Measurements from ENCODE around the gene CPNE7. TPM values are rescaled to one million over a fixed set of nuclear protein-coding genes. Genes with fewer than 3 reads are reported as not detected.

The CPNE7 gene
- total and polyA plus RNA-seq, 10 of the 15 experiments (the other 5 are each of a cell fraction or from before 2014, with no cell fraction given) = 0.29 to 46.9 (median 17.5) TPM

DNA sequence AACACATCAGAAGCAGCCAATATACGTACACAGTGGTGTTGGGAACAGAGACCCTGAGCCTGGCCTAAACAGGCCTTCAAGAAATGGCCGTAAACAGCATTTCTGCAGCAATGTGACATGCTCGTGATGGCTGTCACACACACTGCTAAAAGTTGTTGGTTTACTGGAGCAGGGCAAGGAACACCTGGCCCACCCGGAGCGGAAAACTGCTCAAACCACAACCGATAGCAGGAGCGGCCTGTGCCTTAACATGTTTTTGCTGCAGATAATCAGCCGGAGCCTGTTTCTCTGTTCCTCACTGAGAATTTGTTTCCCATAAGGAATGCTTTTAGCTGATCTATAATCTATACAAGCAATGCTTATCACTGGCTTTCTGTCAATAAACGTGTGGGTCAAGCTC lies 31.9 kb downstream of the CPNE7 start:
- ChIA-PET POLR2A (no interaction called here), RAD21 (ENCODE audit: unreplicated experiment) (no interaction called here), CTCF (no interaction called here), SMC1A (ENCODE audit: uncharacterized antibody, unreplicated experiment) (no interaction called here)
- FAIRE-seq = no peak
- H4K20me1 ChIP-seq (ENCODE audit: control insufficient read depth, insufficient read depth) = no peaks in the 10 kb centered on the region
- H3K9me3 ChIP-seq (replicated peaks; ENCODE audit: control insufficient read depth, insufficient read depth, low read length) = no peaks in the 10 kb centered on the region
- no peaks in the 10 kb centered on the region for H3K79me2 ChIP-seq (ENCODE audit: control insufficient read depth, insufficient read depth, low read length)
- H3K9ac ChIP-seq (ENCODE audit: control insufficient read depth, insufficient read depth, low read length) = no peak overlapping the region
- no peak overlapping the region for H3K4me2 ChIP-seq (ENCODE audit: control insufficient read depth, insufficient read depth)
- H3K4me1 ChIP-seq (ENCODE audit: control insufficient read depth, insufficient read depth, low read length) = no peaks in the 10 kb centered on the region
- in situ Hi-C loops (cut with MboI) (no loop called here), intact Hi-C loops (cut with micrococcal nuclease; ENCODE audit: unreplicated experiment) (no loop called here)
- TF ChIP-seq CHD4 (IDR thresholded peaks at IDR 0.05) = no peak
- DNase-seq (ENCODE audit: low read depth, low spot score) = no peak
- BruUV-seq (replicated peaks) = no TSS peak
- WGBS (ENCODE audit: insufficient coverage, insufficient replicate concordance, low lambda C conversion rate, missing lambda C conversion rate) = 55% methylated on average over 9 of the region's 9 CpGs
- no peak overlapping the region for H2AFZ ChIP-seq (ENCODE audit: control insufficient read depth, low read depth, low read length)
- no peaks in the 10 kb centered on the region for H3K36me3 ChIP-seq (ENCODE audit: control insufficient read depth in 2 of 2, insufficient read depth in 2 of 2, low read length in 1 of 2)
- ATAC-seq = no peak
- H3K27ac ChIP-seq (ENCODE audit: control insufficient read depth, insufficient read depth) = no peak overlapping the region
- no peaks in the 10 kb centered on the region for H3K27me3 ChIP-seq (replicated peaks in 1 of 2; ENCODE audit: control insufficient read depth in 2 of 2, insufficient read depth in 2 of 2, low read length in 1 of 2)
- no peak overlapping the region for H3K4me3 ChIP-seq

DNA sequence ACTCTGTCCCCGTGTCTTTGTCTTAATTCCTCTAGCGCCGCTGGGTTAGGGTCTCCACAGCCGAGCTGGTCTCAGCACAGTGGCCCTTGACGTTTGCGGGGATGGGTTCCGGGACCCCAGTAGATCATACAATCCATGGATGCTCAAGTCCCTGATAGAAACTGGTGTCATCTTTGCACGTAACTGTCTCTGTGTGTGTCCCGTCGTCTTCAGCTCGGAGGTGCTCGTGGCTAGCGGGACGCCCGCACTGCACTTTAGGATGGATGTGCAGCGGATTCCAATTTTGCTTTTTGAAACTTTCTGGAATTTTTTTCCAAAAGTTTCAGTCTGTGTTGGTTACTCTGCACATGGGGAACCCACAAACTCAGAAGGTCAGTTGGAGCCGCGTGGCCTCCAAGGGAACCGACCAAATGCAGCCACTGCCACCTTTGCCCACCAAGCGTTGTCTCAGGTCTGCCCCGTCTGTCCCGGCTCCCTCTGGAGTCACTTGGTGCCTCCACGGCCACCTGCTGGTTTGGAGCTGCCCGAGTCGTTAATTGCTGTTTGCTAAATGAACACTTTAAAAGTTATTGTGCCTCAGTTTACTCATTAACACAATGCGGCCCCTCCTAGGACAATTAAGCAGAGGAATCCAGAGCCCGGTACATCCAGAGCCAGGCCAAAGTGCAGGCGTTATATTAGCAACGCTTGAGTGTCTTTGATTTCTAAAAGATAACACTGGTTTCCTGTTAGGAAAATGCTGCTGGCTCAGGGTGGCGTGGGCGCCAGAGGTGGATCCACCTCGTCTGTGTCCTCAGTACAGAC lies 32.6 kb downstream of the CPNE7 start:
- H3K4me2 ChIP-seq (ENCODE audit: control insufficient read depth, insufficient read depth) = no peak overlapping the region
- no peak for FAIRE-seq
- in situ Hi-C loops (cut with MboI) = no loop called here
- TF ChIP-seq FOXM1 (IDR thresholded peaks at IDR 0.05; ENCODE audit: low read depth, low read length) (no peak), RCOR1 (conservative IDR thresholded peaks at IDR 0.05; ENCODE audit: low read depth, low read length) (no peak), POLR2AphosphoS2 (IDR thresholded peaks at IDR 0.05; ENCODE audit: low read depth, low read length) (no peak), FOXK2 (IDR thresholded peaks at IDR 0.05) (no peak), SMAD5 (IDR thresholded peaks at IDR 0.05; ENCODE audit: low read depth) (no peak), ATF7 (IDR thresholded peaks at IDR 0.05; ENCODE audit: low read depth) (no peak), BACH1 (IDR thresholded peaks at IDR 0.05; ENCODE audit: borderline replicate concordance) (no peak), MYC (IDR thresholded peaks at IDR 0.05; ENCODE audit: insufficient read depth, insufficient read length, insufficient replicate concordance, low read length, severe bottlenecking) (no peak)
- TF ChIP-seq, protein P1, sequence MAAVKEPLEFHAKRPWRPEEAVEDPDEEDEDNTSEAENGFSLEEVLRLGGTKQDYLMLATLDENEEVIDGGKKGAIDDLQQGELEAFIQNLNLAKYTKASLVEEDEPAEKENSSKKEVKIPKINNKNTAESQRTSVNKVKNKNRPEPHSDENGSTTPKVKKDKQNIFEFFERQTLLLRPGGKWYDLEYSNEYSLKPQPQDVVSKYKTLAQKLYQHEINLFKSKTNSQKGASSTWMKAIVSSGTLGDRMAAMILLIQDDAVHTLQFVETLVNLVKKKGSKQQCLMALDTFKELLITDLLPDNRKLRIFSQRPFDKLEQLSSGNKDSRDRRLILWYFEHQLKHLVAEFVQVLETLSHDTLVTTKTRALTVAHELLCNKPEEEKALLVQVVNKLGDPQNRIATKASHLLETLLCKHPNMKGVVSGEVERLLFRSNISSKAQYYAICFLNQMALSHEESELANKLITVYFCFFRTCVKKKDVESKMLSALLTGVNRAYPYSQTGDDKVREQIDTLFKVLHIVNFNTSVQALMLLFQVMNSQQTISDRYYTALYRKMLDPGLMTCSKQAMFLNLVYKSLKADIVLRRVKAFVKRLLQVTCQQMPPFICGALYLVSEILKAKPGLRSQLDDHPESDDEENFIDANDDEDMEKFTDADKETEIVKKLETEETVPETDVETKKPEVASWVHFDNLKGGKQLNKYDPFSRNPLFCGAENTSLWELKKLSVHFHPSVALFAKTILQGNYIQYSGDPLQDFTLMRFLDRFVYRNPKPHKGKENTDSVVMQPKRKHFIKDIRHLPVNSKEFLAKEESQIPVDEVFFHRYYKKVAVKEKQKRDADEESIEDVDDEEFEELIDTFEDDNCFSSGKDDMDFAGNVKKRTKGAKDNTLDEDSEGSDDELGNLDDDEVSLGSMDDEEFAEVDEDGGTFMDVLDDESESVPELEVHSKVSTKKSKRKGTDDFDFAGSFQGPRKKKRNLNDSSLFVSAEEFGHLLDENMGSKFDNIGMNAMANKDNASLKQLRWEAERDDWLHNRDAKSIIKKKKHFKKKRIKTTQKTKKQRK (IDR thresholded peaks at IDR 0.05; ENCODE audit: low read depth, low read length) = no peak
- TF ChIP-seq, protein P2, sequence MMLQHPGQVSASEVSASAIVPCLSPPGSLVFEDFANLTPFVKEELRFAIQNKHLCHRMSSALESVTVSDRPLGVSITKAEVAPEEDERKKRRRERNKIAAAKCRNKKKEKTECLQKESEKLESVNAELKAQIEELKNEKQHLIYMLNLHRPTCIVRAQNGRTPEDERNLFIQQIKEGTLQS (IDR thresholded peaks at IDR 0.05; ENCODE audit: borderline replicate concordance, extremely low read depth, low read depth, low read length) = no peak

More for the DNA sequence above, 32.6 kb downstream of the CPNE7 start:
- SMC1A ChIA-PET (ENCODE audit: uncharacterized antibody, unreplicated experiment) = no interaction called here
- CTCF ChIA-PET = no interaction called here
- Histone ChIP-seq H3K36me3 (ENCODE audit: control insufficient read depth in 2 of 2, insufficient read depth in 2 of 2, low read length in 1 of 2) (no peaks in the 10 kb centered on the region), H3K27me3 (replicated peaks in 1 of 2; ENCODE audit: control insufficient read depth in 2 of 2, insufficient read depth in 2 of 2, low read length in 1 of 2) (no peaks in the 10 kb centered on the region), H3K9ac (ENCODE audit: control insufficient read depth, insufficient read depth, low read length) (no peak overlapping the region), H3K4me1 (ENCODE audit: control insufficient read depth, insufficient read depth, low read length) (no peaks in the 10 kb centered on the region), H4K20me1 (ENCODE audit: control insufficient read depth, insufficient read depth) (no peaks in the 10 kb centered on the region), H3K9me3 (replicated peaks; ENCODE audit: control insufficient read depth, insufficient read depth, low read length) (no peaks in the 10 kb centered on the region), H3K27ac (ENCODE audit: control insufficient read depth, insufficient read depth) (no peak overlapping the region), H3K4me3 (no peak overlapping the region), H2AFZ (ENCODE audit: control insufficient read depth, low read depth, low read length) (no peak overlapping the region), H3K79me2 (ENCODE audit: control insufficient read depth, insufficient read depth, low read length) (no peaks in the 10 kb centered on the region)
- no peak for DNase-seq (ENCODE audit: low read depth, low spot score)
- WGBS (ENCODE audit: insufficient coverage, insufficient replicate concordance, low lambda C conversion rate, missing lambda C conversion rate) = 59% methylated on average over 32 of the region's 32 CpGs
- POLR2A ChIA-PET = no interaction called here
- ATAC-seq = no peak
- intact Hi-C loops (cut with micrococcal nuclease; ENCODE audit: unreplicated experiment) = no loop called here
- no TSS peak for BruUV-seq (replicated peaks)
- RAD21 ChIA-PET (ENCODE audit: unreplicated experiment) = no interaction called here

Measured in GM12878 (cell line).